HUDEP-2 (cell line): ENCODE measurements around the gene GTF2H3.

Experiments used
- DNase-seq, 76 experiments: peaks; one replicate each; lab custom pipeline; 2025; ENCODE audit not compliant: unreplicated experiment in 76 of 76; lab: John Stamatoyannopoulos, UW

Gene GTF2H3

GRCh38 chr12:123643911-123644310, 10.3 kb downstream of the GTF2H3 start:
- no peak for DNase-seq

DNA sequence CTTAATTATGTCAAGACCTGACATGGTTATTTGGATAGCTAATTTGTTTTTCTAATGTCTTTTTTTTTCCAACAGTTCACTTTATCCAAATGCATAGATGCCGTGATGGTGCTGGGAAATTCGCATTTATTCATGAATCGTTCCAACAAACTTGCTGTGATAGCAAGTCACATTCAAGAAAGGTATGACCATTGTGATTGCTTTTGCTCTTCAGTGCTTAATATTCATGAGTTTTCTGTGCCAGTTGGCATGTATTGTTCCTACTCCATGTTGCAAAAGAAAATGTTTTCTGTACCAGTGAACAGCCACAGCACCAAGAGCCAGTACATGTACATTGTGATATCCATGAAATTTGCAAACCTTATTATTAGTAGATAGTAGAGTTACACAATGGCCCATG, 11.8 kb downstream of the GTF2H3 start:
- no peak for DNase-seq

DNA sequence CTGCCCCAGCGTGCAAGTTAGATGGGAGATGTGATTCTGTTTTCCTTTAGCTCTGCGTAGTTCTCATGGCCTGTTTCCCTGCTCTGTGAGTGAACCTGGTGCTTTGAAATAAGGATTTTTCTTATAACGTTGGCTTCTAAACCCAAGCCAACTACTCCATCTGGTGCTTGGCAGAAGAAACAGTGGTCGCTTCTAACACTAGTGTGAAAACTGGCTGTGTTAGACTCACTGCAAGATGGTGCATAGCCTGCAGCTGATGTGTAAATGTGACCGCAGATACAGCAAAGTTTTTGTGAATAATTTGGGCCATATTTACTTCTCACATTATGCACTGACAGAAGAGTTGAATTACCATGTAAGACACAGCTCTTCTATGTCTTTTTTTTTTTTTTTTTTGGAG, 12.2 kb downstream of the GTF2H3 start:
- no peak for DNase-seq

DNA sequence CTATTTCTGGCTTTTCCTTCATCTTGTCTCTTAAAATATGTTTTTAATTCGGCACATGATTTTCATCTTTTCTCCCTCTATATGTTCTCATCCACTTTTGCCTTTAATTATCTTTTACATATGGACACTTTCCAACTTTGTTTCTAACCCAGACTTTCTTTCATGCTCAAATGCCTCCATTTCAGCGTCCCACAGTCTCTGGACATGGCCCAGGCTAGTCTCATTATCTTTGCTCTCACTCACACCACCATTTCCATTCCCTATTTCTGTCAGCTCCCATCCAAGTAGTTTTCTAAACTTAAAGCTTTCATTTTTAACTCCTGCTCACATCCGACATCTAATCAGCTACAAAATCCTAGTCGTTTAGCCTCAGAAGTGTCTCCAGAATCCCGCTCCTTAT, 14.8 kb downstream of the GTF2H3 start:
- no peak for DNase-seq

- DNase-seq = no peak
Observed at GRCh38 chr12:123654129-123654701, 20.6 kb downstream of the GTF2H3 start.

DNA sequence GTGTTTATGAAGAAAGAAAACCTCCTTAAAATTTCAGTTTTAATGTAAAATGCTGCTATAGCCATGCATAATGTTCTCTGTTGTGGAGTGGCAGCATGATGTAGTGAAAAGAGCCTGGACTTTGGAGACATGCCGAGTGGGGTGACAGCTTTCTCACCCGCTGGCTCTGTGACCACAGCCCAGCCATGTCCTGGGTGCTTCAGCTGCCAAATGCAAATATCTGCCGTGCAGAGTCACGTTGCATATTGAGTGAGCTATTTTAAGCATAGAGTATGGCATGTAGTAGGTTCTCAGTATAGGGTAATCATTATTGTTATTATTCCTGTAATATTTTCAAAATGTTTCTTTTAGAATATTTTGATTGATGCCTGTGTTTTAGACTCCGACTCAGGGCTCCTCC, 21.8 kb downstream of the GTF2H3 start:
- DNase-seq = no peak

- no peak for DNase-seq
Observed at GRCh38 chr12:123656392-123656791, 22.8 kb downstream of the GTF2H3 start.

DNA sequence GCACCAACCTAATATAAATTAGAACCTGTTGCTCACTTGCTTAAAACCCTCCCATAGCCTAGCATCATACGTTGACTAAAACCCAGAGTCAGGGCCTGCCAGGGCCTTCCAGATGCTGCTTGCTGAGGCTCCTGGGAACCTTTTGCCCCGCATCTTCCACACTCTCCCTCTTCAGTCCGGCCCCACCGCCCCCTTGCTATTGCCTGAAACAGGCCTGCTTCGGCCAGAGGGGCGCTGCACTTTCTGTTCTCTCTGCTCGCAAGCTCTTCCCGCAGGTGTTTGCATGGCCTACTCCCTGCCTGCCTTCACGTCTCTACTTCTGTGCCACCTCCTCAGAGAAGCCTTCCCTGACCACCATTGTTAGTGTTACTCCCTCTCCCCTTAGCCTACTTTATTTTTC, 23.6 kb downstream of the GTF2H3 start:
- no peak for DNase-seq

DNA sequence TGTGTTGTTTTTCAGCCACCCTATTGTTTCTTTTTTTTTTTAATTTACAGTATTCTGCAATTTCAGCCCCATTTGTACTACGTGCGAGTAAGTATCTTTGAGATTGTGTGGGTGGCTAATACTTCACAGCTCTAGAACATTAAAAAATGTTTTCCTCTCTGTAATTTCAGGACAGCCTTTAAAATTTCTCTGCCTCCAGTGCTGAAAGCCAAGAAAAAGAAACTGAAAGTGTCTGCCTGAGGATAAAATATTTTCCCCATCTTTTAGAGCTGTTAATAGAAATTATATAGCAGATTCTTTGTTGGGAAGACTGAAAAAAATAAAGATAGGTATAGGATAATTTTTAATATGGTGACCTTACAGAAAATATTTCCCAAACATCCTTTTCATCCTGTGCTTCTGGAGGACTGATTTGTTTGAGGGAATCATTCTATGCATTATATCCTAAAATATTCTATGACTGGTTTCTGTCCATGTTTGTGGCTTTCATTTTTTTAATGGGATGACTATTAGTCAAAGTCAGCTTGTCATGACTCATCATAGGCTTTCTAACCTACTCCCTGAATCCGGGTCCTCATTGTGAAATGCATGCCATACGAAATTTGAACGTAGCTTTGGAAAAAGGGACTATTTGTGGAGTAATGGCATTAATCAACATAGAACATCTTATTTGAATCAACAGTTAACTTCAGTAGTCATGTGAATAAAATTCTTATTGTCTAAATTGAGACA, 26.5 kb downstream of the GTF2H3 start:
- no peak for DNase-seq

- DNase-seq = no peak
Observed at GRCh38 chr12:123667771-123668170, 34.1 kb downstream of the GTF2H3 start.

GRCh38 chr12:123670882-123671728, 37.5 kb downstream of the GTF2H3 start, which contains the start of gene TCTN2:
TCTN2 (plus strand) TSS chr12:123671113; CDS start chr12:123671241, 128 bp downstream.
- peak in 75 of 76 experiments; percentile 27 to 96 (median 91) for DNase-seq

DNA sequence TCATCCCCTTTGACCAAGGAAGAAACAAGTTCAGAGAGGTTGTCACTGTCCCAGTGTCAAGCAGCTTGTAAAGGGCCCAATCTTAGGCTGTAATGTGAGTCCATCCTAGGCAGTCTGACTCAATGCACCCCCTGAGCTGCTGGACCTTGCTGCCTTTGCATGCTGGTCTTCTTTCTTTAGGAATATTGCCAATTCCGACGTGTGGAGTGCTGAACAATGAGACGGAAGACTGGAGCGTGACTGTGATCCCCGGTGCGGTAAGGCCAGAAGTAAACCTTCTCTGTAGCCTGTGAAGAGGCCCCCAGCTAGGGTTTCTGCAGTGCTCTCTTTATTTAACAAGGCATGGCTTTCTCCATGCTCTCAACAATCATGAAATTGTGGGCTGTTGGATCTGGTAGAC, 38.2 kb downstream of the GTF2H3 start:
- no peak for DNase-seq

DNA sequence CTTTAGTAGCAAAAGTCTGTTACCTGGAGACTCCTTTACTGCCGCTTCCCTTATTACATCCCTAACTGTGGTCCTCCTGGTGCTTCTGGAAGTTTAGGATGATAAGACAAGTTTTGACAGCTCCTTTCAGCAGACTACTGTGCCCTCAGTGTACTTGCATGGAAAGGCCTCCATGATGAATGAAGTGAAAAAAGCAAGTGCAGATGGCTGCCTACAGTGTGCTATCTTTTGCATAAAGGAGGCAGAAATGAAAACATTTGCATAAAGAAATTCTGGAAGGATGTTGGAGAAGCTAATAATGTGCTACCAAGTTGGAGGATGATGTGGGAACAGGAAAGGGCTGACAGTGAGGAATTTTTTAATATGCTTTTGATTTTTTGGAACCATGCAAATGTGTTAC, 41.8 kb downstream of the GTF2H3 start:
- no peak for DNase-seq

GRCh38 chr12:123676616-123677320, 43.1 kb downstream of the GTF2H3 start:
- no peak for DNase-seq

DNA sequence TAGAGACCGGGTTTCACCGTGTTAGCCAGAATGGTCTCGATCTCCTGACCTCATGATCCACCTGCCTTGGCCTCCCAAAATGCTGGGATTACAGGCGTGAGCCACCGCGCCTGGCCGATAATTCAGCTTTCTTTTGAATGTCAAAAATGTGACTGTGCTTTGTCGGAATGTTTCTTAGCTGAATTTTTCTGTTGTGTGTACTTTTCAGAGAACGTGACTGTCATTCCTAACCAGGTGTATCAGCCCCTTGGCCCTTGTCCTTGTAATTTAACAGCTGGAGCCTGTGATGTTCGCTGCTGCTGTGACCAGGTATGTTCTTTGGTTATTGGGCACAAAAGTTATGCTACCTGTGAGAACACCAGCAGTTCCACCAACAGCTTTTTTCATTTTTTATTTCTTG, 45.4 kb downstream of the GTF2H3 start:
- DNase-seq = no peak

- DNase-seq = no peak
Observed at GRCh38 chr12:123681605-123682004, 48.0 kb downstream of the GTF2H3 start.

GRCh38 chr12:123683964-123684363, 50.3 kb downstream of the GTF2H3 start:
- no peak for DNase-seq

DNA sequence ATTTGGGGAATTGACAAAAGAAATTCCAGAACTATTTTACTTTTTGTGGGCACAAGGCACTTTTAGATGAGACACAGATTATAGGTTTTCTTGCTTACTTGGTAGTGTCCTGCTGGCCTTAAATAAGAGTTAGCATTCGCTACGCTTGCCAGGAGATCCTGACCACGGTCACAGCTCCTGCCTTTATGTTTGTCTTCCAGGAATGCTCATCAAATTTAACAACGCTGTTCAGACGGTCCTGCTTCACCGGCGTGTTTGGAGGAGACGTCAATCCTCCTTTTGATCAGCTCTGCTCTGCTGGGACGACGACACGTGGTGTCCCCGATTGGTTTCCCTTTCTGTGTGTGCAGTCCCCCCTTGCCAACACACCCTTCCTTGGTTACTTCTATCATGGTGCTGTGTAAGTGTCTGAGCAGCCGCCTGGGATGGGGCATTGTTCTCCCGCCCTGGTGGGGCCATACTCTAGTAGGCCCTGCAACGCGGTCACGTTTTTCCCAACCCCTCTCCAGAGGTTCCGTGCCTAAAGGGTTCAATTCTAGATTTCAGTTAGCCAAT, 53.1 kb downstream of the GTF2H3 start:
- DNase-seq = no peak

DNA sequence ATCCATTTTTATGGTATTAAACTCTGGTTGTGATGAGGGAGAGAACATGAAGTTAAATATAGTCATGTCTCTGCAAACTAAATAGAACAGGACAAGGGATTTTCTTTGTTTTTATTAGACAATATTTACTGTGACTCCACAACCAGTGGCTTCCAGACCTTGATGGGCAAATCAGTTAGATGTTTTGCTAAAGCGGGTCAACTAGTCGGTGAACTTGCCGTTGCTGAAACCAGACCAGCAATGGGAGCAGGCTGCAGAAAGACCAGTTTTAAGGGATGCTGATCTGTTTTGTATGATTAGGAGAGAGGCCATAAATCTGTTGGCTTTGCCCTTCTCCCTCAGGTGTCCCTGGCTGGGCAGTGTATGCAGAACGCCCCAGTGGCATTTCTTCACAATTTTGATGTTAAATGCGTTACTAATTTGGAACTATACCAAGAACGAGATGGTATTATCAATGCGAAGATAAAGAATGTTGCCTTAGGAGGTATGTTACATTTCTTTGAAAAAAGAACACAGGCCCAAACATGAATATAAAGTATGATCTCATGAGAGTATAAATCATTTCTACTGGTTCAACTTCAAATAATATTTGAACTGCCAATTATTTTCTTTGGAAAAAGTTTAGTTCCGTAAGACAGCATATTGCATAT, 56.7 kb downstream of the GTF2H3 start:
- no peak for DNase-seq

DNA sequence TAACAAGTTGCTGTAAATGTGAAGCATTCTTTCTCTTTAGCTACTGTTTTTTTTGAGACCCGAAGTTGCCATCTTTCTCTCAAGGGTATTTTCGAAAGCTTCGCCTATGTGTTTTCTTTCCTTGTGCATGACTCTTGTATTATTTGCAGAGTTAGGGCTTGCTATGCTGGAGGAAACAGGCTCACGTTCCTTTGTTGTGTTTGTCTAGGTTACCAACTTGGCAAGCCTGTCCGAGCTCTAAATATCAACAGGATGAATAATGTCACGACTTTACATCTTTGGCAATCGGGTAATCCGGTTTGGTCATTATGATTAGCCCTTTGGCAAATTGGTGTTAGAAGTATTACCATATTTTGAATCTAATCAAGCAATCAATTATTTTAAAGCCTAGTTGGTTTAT, 62.6 kb downstream of the GTF2H3 start:
- DNase-seq = no peak
